GM12878 (cell line): ENCODE results near the gene LMX1A. TPM values are rescaled to one million over a fixed set of nuclear protein-coding genes. Genes with fewer than 3 reads are reported as not detected.

Experiments
- ATAC-seq: fragments of 200-7000 bp; cut with Tn5 transposase; 3 replicates; pipeline ENCODE4 v1.9.1; 2020; ENCODE audit warnings: mild to moderate bottlenecking, moderate library complexity
- BruUV-seq: library from RNA; stranded (reverse); fragments of 400-500 nt; replicated peaks from 2 replicates; lab custom pipeline; 2021; lab: Mats Ljungman, UMichigan
- CTCF ChIA-PET: fragments of 300-600 bp; sonication (Branson Sonifier 250); formaldehyde crosslinking; extraction: SDS; loops from one replicate; lab custom pipeline; 2021; ENCODE audit warnings: inconsistent platforms; lab: Yijun Ruan, JAX
- POLR2A ChIA-PET: fragments of 350-600 bp; formaldehyde crosslinking; extraction: SDS; loops from one replicate; lab custom pipeline; 2021; ENCODE audit warnings: inconsistent platforms; lab: Charles Lee
- RAD21 ChIA-PET: fragments of 300-600 bp; sonication (Branson Sonifier 250); formaldehyde crosslinking; loops from one replicate; lab custom pipeline; 2023; ENCODE audit warnings: antibody characterized with exemption; ENCODE audit not compliant: unreplicated experiment; lab: Charles Lee
- SMC1A ChIA-PET: fragments of 300-600 bp; sonication (Branson Sonifier 250); formaldehyde crosslinking; loops from one replicate; lab custom pipeline; 2023; ENCODE audit not compliant: unreplicated experiment, uncharacterized antibody; lab: Charles Lee
- DNase-seq: peaks from one replicate; pipeline ENCODE4 v3.0.0-alpha.2; 2011; ENCODE audit warnings: low read depth, low spot score
- FAIRE-seq: peaks from 3 replicates; lab custom pipeline; 2011; peaks lifted over from hg19 to GRCh38; lab: Jason Lieb, UNC
- H2AFZ ChIP-seq: 2 replicates; pipeline ENCODE4 v1.6.0; 2011; ENCODE audit warnings: low read depth, low read length, control low read depth; ENCODE audit not compliant: control insufficient read depth
- H3K27ac ChIP-seq: 2 replicates; pipeline ENCODE4 v1.5.1; 2011; ENCODE audit warnings: control low read depth; ENCODE audit not compliant: control insufficient read depth, insufficient read depth
- H3K27me3 ChIP-seq, 2 experiments: replicated peaks in 1 of 2; 2 replicates each; pipeline versions ENCODE4 v1.6.0 to v1.6.1; 2011; ENCODE audit warnings: low read length in 1 of 2; ENCODE audit not compliant: control insufficient read depth in 2 of 2, insufficient read depth in 2 of 2
- H3K36me3 ChIP-seq, 2 experiments: 2 replicates each; pipeline ENCODE4 v1.5.1; 2011; ENCODE audit warnings: low read length in 1 of 2; ENCODE audit not compliant: control insufficient read depth in 2 of 2, insufficient read depth in 2 of 2
- H3K4me1 ChIP-seq: 2 replicates; pipeline ENCODE4 v1.6.1; 2011; ENCODE audit warnings: mild to moderate bottlenecking, low read length, moderate library complexity, mixed read lengths; ENCODE audit not compliant: control insufficient read depth, insufficient read depth
- H3K4me2 ChIP-seq: 2 replicates; pipeline ENCODE4 v1.6.0; 2011; ENCODE audit warnings: control low read depth; ENCODE audit not compliant: control insufficient read depth, insufficient read depth
- H3K4me3 ChIP-seq: fragments of 200-600 bp; sonication (generic); 2 replicates; pipeline ENCODE4 v1.5.1; 2016
- H3K79me2 ChIP-seq: 2 replicates; pipeline ENCODE4 v1.6.0; 2011; ENCODE audit warnings: low read length; ENCODE audit not compliant: control insufficient read depth, insufficient read depth
- H3K9ac ChIP-seq: 2 replicates; pipeline ENCODE4 v1.8.0; 2011; ENCODE audit warnings: low read length, control low read depth, mixed read lengths; ENCODE audit not compliant: control insufficient read depth, insufficient read depth
- H3K9me3 ChIP-seq: replicated peaks from 3 replicates; pipeline ENCODE4 v1.5.1; 2011; ENCODE audit warnings: mild to moderate bottlenecking, low read length; ENCODE audit not compliant: control insufficient read depth, insufficient read depth
- H4K20me1 ChIP-seq: 2 replicates; pipeline ENCODE4 v1.6.0; 2011; ENCODE audit not compliant: control insufficient read depth, insufficient read depth
- BCL11A ChIP-seq: IDR thresholded peaks from 2 replicates; pipeline ENCODE4 v1.6.1; 2011; ENCODE audit warnings: low read depth, low read length
- CBFB ChIP-seq: IDR thresholded peaks from 2 replicates; pipeline ENCODE4 v1.6.1; 2016; ENCODE audit warnings: antibody characterized with exemption, low read depth
- E2F4 ChIP-seq: IDR thresholded peaks from 2 replicates; pipeline ENCODE4 v1.6.1; 2012; ENCODE audit warnings: low read depth, low read length, improper control_type of control experiment
- NR2C1 ChIP-seq: fragments of 450-650 bp; IDR thresholded peaks from 2 replicates; pipeline ENCODE4 v1.6.1; 2017; ENCODE audit warnings: antibody characterized with exemption, mild to moderate bottlenecking, moderate library complexity
- SKIL ChIP-seq: fragments of 450-650 bp; IDR thresholded peaks from 2 replicates; pipeline ENCODE4 v1.6.1; 2017; ENCODE audit warnings: mild to moderate bottlenecking, low read depth, inconsistent platforms; ENCODE audit not compliant: poor library complexity, severe bottlenecking
- TARDBP ChIP-seq: IDR thresholded peaks from 2 replicates; pipeline ENCODE4 v1.6.1; 2016; ENCODE audit warnings: borderline replicate concordance
- WGBS: methylation state at CpG from one replicate; pipeline ENCODE4 v1.1.6; 2016; ENCODE audit warnings: low lambda C conversion rate; ENCODE audit not compliant: insufficient replicate concordance, insufficient coverage; ENCODE audit errors: missing lambda C conversion rate; 5-methylcytosine and 5-hydroxymethylcytosine counted together
- in situ Hi-C: fragments of 300-500 bp; cut with MboI; formaldehyde crosslinking; loops from 9 replicates; pipeline ENCODE4 v1.14.3; 2018; ENCODE audit warnings: mixed read lengths
- intact Hi-C: fragments of 100-400 bp; cut with micrococcal nuclease; formaldehyde crosslinking; loops from one replicate; pipeline ENCODE4 v1.14.2; 2022; ENCODE audit not compliant: unreplicated experiment
- polyA plus RNA-seq, 11 experiments: library from polyadenylated mRNA; depleted of rRNA in 4 of 11; unstranded in 6 of 11; stranded (reverse) in 5 of 11; fragments of >200 nt; fragmentation: Nextera tagmentation in 4 of 11; fragmentation: Illumina TruSeq in 1 of 11; extraction: Ambion mirVana in 4 of 11; extraction: Trizol in 1 of 11; gene quantifications; 1 replicate in 1 of 11; 2 replicates in 10 of 11; pipeline versions ENCODE4 v1.2.1 to v1.2.3, GENCODE V29; 2011 to 2016; ENCODE audit warnings: inconsistent platforms in 2 of 11, missing spikeins in 2 of 11, low read depth in 1 of 11
- total RNA-seq, 4 experiments: library from RNA; depleted of rRNA in 3 of 4; stranded (reverse); fragments of >200 nt in 3 of 4; fragmentation: Illumina TruSeq in 1 of 4; extraction: Trizol in 1 of 4; gene quantifications; 2 replicates each; pipeline versions ENCODE4 v1.2.1 to v1.2.3, GENCODE V29; 2013 to 2021
- TF ChIP-seq, protein P1 (sequence below), 3 experiments: IDR thresholded peaks in 2 of 3; conservative IDR thresholded peaks in 1 of 3; 2 replicates each; pipeline ENCODE4 v1.5.1; 2011; ENCODE audit warnings: low read depth in 3 of 3, low read length in 3 of 3, mild to moderate bottlenecking in 3 of 3, control low read depth in 2 of 3, moderate library complexity in 2 of 3, inconsistent platforms in 1 of 3, mixed read lengths in 1 of 3; ENCODE audit not compliant: control insufficient read depth in 2 of 3, insufficient read depth in 1 of 3; ENCODE audit errors: extremely low read depth in 1 of 3

LMX1A gene
- total and polyA plus RNA-seq, 10 of the 15 experiments (the other 5 are each of a cell fraction or from before 2014, with no cell fraction given): not detected

DNA sequence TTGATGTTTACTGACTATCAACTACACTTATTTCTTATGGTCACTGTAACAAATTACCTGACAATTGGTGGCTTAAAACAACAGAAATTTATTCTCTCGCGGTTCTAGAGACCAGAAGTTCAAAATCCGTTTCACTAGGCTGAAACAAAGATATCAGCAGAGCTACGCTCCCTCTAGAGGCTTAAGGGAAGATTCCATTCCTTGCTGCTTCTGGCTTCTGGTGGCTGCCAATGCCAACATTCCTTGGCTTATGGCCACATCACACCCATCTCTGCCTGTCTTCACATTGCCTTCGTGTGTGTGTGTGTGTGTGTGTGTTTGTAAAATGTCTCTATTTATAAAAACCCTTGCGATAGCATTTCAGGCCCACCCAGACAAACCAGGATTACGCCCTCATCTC is 66.4 kb downstream of the LMX1A start:
- Histone ChIP-seq H3K27ac (no peak overlapping the region), H3K4me3 (no peak overlapping the region), H3K36me3 (no peaks in the 10 kb centered on the region), H3K79me2 (no peaks in the 10 kb centered on the region), H2AFZ (no peak overlapping the region), H3K9ac (no peak overlapping the region), H3K4me1 (no peaks in the 10 kb centered on the region), H3K9me3 (no peaks in the 10 kb centered on the region), H3K27me3 (no peaks in the 10 kb centered on the region), H4K20me1 (no peaks in the 10 kb centered on the region), H3K4me2 (no peak overlapping the region)
- no peak for ATAC-seq
- ChIA-PET RAD21 (no interaction called here), CTCF (interaction anchor here (2.1 kb wide), 1 partner anchor 77 kb away, joined by 4 read pairs; no protein-coding TSS in a partner anchor), POLR2A (no interaction called here), SMC1A (no interaction called here)
- no peak for DNase-seq
- BruUV-seq: no TSS peak
- 46% methylated on average over 7 of the region's 7 CpGs for WGBS
- no peak for TF ChIP-seq NR2C1
- TF ChIP-seq BCL11A: no peak
- no peak for TF ChIP-seq CBFB
- TF ChIP-seq, protein P1, sequence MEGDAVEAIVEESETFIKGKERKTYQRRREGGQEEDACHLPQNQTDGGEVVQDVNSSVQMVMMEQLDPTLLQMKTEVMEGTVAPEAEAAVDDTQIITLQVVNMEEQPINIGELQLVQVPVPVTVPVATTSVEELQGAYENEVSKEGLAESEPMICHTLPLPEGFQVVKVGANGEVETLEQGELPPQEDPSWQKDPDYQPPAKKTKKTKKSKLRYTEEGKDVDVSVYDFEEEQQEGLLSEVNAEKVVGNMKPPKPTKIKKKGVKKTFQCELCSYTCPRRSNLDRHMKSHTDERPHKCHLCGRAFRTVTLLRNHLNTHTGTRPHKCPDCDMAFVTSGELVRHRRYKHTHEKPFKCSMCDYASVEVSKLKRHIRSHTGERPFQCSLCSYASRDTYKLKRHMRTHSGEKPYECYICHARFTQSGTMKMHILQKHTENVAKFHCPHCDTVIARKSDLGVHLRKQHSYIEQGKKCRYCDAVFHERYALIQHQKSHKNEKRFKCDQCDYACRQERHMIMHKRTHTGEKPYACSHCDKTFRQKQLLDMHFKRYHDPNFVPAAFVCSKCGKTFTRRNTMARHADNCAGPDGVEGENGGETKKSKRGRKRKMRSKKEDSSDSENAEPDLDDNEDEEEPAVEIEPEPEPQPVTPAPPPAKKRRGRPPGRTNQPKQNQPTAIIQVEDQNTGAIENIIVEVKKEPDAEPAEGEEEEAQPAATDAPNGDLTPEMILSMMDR (IDR thresholded peaks at IDR 0.05 in 2 of 3, conservative IDR thresholded peaks at IDR 0.05 in 1 of 3; ENCODE audit: control insufficient read depth in 2 of 3, extremely low read depth in 1 of 3, insufficient read depth in 1 of 3, low read depth in 3 of 3, low read length in 3 of 3): 0 out of 6 replicates have a peak, but pooled peaks of 1 of the 3 experiments have one; percentile 5
- no peak for TF ChIP-seq E2F4
- TF ChIP-seq TARDBP: no peak
- no peak for TF ChIP-seq SKIL
- intact Hi-C loops (no loop called here), in situ Hi-C loops (no loop called here)
- no peak for FAIRE-seq
